MCF 10A (cell line): ENCODE results near the gene NT5DC3. TPM values are rescaled to one million over a fixed set of nuclear protein-coding genes. Genes with fewer than 3 reads are reported as not detected.

ENCODE experiments used
- BruUV-seq: library from RNA; stranded (reverse); fragments of 400-500 nt; replicated peaks from 2 replicates; lab custom pipeline; 2021; lab: Mats Ljungman, UMichigan
- CTCF ChIA-PET: fragments of 300-600 bp; sonication (Branson Sonifier 250); formaldehyde crosslinking; extraction: SDS; loops from one replicate; lab custom pipeline; 2021; ENCODE audit warnings: antibody characterized with exemption, inconsistent platforms; lab: Yijun Ruan, JAX
- POLR2A ChIA-PET: fragments of 300-600, 350-650 bp; sonication (Branson Sonifier 250); formaldehyde crosslinking; extraction: SDS; loops from one replicate; lab custom pipeline; 2020; ENCODE audit warnings: antibody characterized with exemption, inconsistent platforms; lab: Yijun Ruan, JAX
- DNase-seq: peaks from one replicate; pipeline ENCODE4 v3.0.0-alpha.2; 2018; ENCODE audit not compliant: unreplicated experiment
- H3K27ac Mint-ChIP-seq: one replicate; pipeline ENCODE4 v1.8.0; 2022; ENCODE audit warnings: mild to moderate bottlenecking, low read depth, mixed read lengths; ENCODE audit not compliant: unreplicated experiment
- H3K27me3 Mint-ChIP-seq: one replicate; pipeline ENCODE4 v1.8.0; 2022; ENCODE audit warnings: mixed read lengths; ENCODE audit not compliant: insufficient read depth, unreplicated experiment
- H3K36me3 Mint-ChIP-seq: one replicate; pipeline ENCODE4 v1.8.0; 2022; ENCODE audit warnings: mild to moderate bottlenecking, moderate library complexity, mixed read lengths; ENCODE audit not compliant: insufficient read depth, unreplicated experiment
- H3K4me1 Mint-ChIP-seq: one replicate; pipeline ENCODE4 v1.8.0; 2022; ENCODE audit warnings: mixed read lengths; ENCODE audit not compliant: insufficient read depth, unreplicated experiment
- H3K4me3 Mint-ChIP-seq: one replicate; pipeline ENCODE4 v1.8.0; 2022; ENCODE audit warnings: mild to moderate bottlenecking, moderate library complexity, mixed read lengths; ENCODE audit not compliant: unreplicated experiment
- H3K9me3 Mint-ChIP-seq: one replicate; pipeline ENCODE4 v1.8.0; 2022; ENCODE audit warnings: mixed read lengths; ENCODE audit not compliant: unreplicated experiment
- CTCF ChIP-seq: fragments of 200-600 bp; IDR thresholded peaks from one replicate; pipeline ENCODE4 v1.8.0; 2022; ENCODE audit warnings: antibody characterized with exemption, mild to moderate bottlenecking; ENCODE audit not compliant: unreplicated experiment
- intact Hi-C: fragments of 100-400 bp; cut with micrococcal nuclease; formaldehyde crosslinking; loops from 2 replicates; pipeline ENCODE4 v1.14.1; 2022
- total RNA-seq: library from RNA; stranded (reverse); gene quantifications from 2 replicates; pipeline ENCODE4 v1.2.3, GENCODE V29; 2022

Gene NT5DC3
- total RNA-seq, 1 experiment from 2014 or later: 15.1 TPM

- Mint-ChIP-seq H3K4me1 (no peaks in the 10 kb centered on the region), H3K27ac (no peak overlapping the region), H3K4me3 (no peak overlapping the region), H3K27me3 (no peaks in the 10 kb centered on the region), H3K36me3 (peaks cover 6% of the 10 kb centered on the region), H3K9me3 (no peaks in the 10 kb centered on the region)
- ChIA-PET POLR2A (no interaction called here), CTCF (interaction anchor here (0.6 kb wide), 1 partner anchor 54 kb away, joined by 3 read pairs; no protein-coding TSS in a partner anchor)
- intact Hi-C loops: no loop called here
- no peak for TF ChIP-seq CTCF
- DNase-seq: no peak
- BruUV-seq: no TSS peak
Measured at GRCh38 chr12:103748875-103749274, 92.2 kb downstream of the NT5DC3 start.

GRCh38 chr12:103748002-103748401 lies 93.0 kb downstream of the NT5DC3 start:
- H3K4me3 Mint-ChIP-seq: no peak overlapping the region
- no peaks in the 10 kb centered on the region for H3K9me3 Mint-ChIP-seq
- BruUV-seq: no TSS peak
- intact Hi-C loops: no loop called here
- H3K4me1 Mint-ChIP-seq: no peaks in the 10 kb centered on the region
- POLR2A ChIA-PET: interaction anchor here (0.6 kb wide), 2 partner anchors 209 to 1277 kb away, joined by 3 to 4 read pairs; no protein-coding TSS in a partner anchor
- DNase-seq: no peak
- H3K27me3 Mint-ChIP-seq: no peaks in the 10 kb centered on the region
- no peak for TF ChIP-seq CTCF
- CTCF ChIA-PET: interaction anchor here (0.6 to 0.7 kb wide), 2 partner anchors 22 to 180 kb away, joined by 3 to 4 read pairs; no protein-coding TSS in a partner anchor
- peaks cover 6% of the 10 kb centered on the region for H3K36me3 Mint-ChIP-seq
- H3K27ac Mint-ChIP-seq: no peak overlapping the region

- CTCF ChIA-PET: interaction anchor here (0.6 to 0.9 kb wide), 2 partner anchors 10 to 87 kb away, joined by 3 to 5 read pairs; no protein-coding TSS in a partner anchor
- no peaks in the 10 kb centered on the region for H3K27me3 Mint-ChIP-seq
- no peak for DNase-seq
- peaks cover under 1% of the 10 kb centered on the region for H3K36me3 Mint-ChIP-seq
- no peak overlapping the region for H3K4me3 Mint-ChIP-seq
- BruUV-seq: no TSS peak
- POLR2A ChIA-PET: no interaction called here
- peaks cover 10% of the 10 kb centered on the region for H3K4me1 Mint-ChIP-seq
- no peaks in the 10 kb centered on the region for H3K9me3 Mint-ChIP-seq
- no peak for TF ChIP-seq CTCF
- H3K27ac Mint-ChIP-seq: no peak overlapping the region
- intact Hi-C loops: no loop called here
Measured at GRCh38 chr12:103745962-103746361, 95.1 kb downstream of the NT5DC3 start.

- no TSS peak for BruUV-seq
- no peaks in the 10 kb centered on the region for H3K36me3 Mint-ChIP-seq
- DNase-seq: no peak
- ChIA-PET POLR2A (no interaction called here), CTCF (interaction anchor here (0.6 kb wide), 1 partner anchor 389 kb away, joined by 3 read pairs; no protein-coding TSS in a partner anchor)
- H3K9me3 Mint-ChIP-seq: no peaks in the 10 kb centered on the region
- no peak overlapping the region for H3K4me3 Mint-ChIP-seq
- no peaks in the 10 kb centered on the region for H3K27me3 Mint-ChIP-seq
- no peak overlapping the region for H3K27ac Mint-ChIP-seq
- peaks cover 10% of the 10 kb centered on the region for H3K4me1 Mint-ChIP-seq
- no peak for TF ChIP-seq CTCF
- intact Hi-C loops: no loop called here
Measured at GRCh38 chr12:103743788-103744187, 97.2 kb downstream of the NT5DC3 start.
